Stimulated activated CD8-positive, alpha-beta memory T cell treated with anti-CD3 and anti-CD28 coated beads, Interleukin-7, amount 100 ng/mL, for 4 hours (primary cell): ENCODE data around the gene NDUFV2.
"Not testable (repeated sequence)": the region's sequence is repeated elsewhere in the genome, so short reads cannot be mapped to it uniquely, and the experiment has no call there.

Experiments
- DNase-seq, 2 donors: peaks; one replicate each; pipeline ENCODE4 v3.0.0-alpha.2; 2020; ENCODE audit warnings: low read depth in 2 of 2

The NDUFV2 gene

GRCh38 chr18:9102508-9103375 is at the start of gene NDUFV2:
Gene NDUFV2 (plus strand): TSS chr18:9102699. CDS start chr18:9102744, 45 bp downstream.
- DNase-seq = peak; percentile 92 to 98

GRCh38 chr18:9053814-9054213 is 48.7 kb upstream of the NDUFV2 start:
- no peak for DNase-seq

GRCh38 chr18:9055185-9055584 is 47.3 kb upstream of the NDUFV2 start:
- no peak for DNase-seq

GRCh38 chr18:9055626-9056025 is 46.9 kb upstream of the NDUFV2 start:
- no peak for DNase-seq

- DNase-seq = no peak
Observed at GRCh38 chr18:9057646-9058045, 44.9 kb upstream of the NDUFV2 start.

- DNase-seq = no peak
Observed at GRCh38 chr18:9058406-9058805, 44.1 kb upstream of the NDUFV2 start.

- no peak for DNase-seq
Observed at GRCh38 chr18:9062418-9062751, 40.1 kb upstream of the NDUFV2 start.

GRCh38 chr18:9065864-9066263 is 36.6 kb upstream of the NDUFV2 start:
- DNase-seq = no peak

- DNase-seq = no peak
Observed at GRCh38 chr18:9066358-9066757, 36.1 kb upstream of the NDUFV2 start.

- no peak for DNase-seq
Observed at GRCh38 chr18:9066817-9067306, 35.6 kb upstream of the NDUFV2 start.

GRCh38 chr18:9067823-9068222 is 34.7 kb upstream of the NDUFV2 start:
- no peak for DNase-seq

- DNase-seq = no peak
Observed at GRCh38 chr18:9068346-9068745, 34.2 kb upstream of the NDUFV2 start.

GRCh38 chr18:9069601-9070000 is 32.9 kb upstream of the NDUFV2 start:
- no peak for DNase-seq

GRCh38 chr18:9070212-9070611 is 32.3 kb upstream of the NDUFV2 start:
- DNase-seq = no peak

GRCh38 chr18:9079818-9080528 is 22.5 kb upstream of the NDUFV2 start:
- no peak for DNase-seq

GRCh38 chr18:9081940-9082339 is 20.6 kb upstream of the NDUFV2 start:
- peak in 1 of 2 donors; percentile 23 for DNase-seq

GRCh38 chr18:9082711-9083510 is 19.6 kb upstream of the NDUFV2 start:
- peak; percentile 33 to 57 for DNase-seq

GRCh38 chr18:9086015-9086414 is 16.5 kb upstream of the NDUFV2 start:
- no peak for DNase-seq

- no peak for DNase-seq
Observed at GRCh38 chr18:9086624-9087023, 15.9 kb upstream of the NDUFV2 start.

- DNase-seq = no peak
Observed at GRCh38 chr18:9087144-9087543, 15.4 kb upstream of the NDUFV2 start.

- DNase-seq = no peak
Observed at GRCh38 chr18:9088252-9088651, 14.2 kb upstream of the NDUFV2 start.

GRCh38 chr18:9088727-9089126 is 13.8 kb upstream of the NDUFV2 start:
- DNase-seq = not testable (repeated sequence)
